HCT116 (cell line): ENCODE data around the gene TNFSF13B.
"Not testable (repeated sequence)": the region's sequence is repeated elsewhere in the genome, so short reads cannot be mapped to it uniquely, and the experiment has no call there.

Experiments used
- ZNF274 ChIP-seq: fragments of 200-500 bp; sonication (Bioruptor generic); IDR thresholded peaks from 2 replicates; pipeline ENCODE4 v1.6.1; 2014; ENCODE audit warnings: mild to moderate bottlenecking, low read depth, low read length, inconsistent platforms
- TF ChIP-seq, protein P1 (sequence below): IDR thresholded peaks from 2 replicates; pipeline ENCODE4 v1.6.1; 2012; ENCODE audit warnings: low read depth
- TF ChIP-seq, protein P2 (sequence below), 3 experiments: fragments of 200-600 bp in 1 of 3; sonication (generic) in 1 of 3; IDR thresholded peaks in 2 of 3; conservative IDR thresholded peaks in 1 of 3; 2 replicates each; pipeline ENCODE4 v1.5.1; 2012 to 2017; ENCODE audit warnings: low read depth in 2 of 3, low read length in 2 of 3, antibody characterized with exemption in 1 of 3, borderline replicate concordance in 1 of 3, control low read depth in 1 of 3, mild to moderate bottlenecking in 1 of 3, mixed read lengths in 1 of 3, mixed run types in 1 of 3, moderate library complexity in 1 of 3; ENCODE audit not compliant: insufficient read depth in 1 of 3

DNA sequence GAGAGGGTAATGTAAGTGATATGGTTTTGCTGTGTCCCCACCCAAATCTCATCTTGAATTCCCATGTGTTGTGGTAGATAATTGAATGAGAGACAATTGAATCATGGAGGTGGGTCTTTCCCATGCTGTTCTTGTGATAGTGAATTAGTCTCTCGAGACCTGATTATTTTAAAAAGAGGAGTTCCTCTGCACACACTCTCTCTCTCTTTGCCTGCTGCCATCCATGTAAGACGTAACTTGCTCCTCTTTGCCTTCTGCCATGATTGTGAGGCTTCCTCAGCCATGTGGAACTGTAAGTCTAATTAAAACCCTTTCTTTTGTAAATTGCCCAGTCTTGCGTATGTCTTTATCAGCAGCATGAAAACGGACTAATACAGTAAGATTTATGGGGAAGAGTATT is 42.1 kb downstream of the TNFSF13B start:
- TF ChIP-seq ZNF274: not testable (repeated sequence)
- TF ChIP-seq, protein P1, sequence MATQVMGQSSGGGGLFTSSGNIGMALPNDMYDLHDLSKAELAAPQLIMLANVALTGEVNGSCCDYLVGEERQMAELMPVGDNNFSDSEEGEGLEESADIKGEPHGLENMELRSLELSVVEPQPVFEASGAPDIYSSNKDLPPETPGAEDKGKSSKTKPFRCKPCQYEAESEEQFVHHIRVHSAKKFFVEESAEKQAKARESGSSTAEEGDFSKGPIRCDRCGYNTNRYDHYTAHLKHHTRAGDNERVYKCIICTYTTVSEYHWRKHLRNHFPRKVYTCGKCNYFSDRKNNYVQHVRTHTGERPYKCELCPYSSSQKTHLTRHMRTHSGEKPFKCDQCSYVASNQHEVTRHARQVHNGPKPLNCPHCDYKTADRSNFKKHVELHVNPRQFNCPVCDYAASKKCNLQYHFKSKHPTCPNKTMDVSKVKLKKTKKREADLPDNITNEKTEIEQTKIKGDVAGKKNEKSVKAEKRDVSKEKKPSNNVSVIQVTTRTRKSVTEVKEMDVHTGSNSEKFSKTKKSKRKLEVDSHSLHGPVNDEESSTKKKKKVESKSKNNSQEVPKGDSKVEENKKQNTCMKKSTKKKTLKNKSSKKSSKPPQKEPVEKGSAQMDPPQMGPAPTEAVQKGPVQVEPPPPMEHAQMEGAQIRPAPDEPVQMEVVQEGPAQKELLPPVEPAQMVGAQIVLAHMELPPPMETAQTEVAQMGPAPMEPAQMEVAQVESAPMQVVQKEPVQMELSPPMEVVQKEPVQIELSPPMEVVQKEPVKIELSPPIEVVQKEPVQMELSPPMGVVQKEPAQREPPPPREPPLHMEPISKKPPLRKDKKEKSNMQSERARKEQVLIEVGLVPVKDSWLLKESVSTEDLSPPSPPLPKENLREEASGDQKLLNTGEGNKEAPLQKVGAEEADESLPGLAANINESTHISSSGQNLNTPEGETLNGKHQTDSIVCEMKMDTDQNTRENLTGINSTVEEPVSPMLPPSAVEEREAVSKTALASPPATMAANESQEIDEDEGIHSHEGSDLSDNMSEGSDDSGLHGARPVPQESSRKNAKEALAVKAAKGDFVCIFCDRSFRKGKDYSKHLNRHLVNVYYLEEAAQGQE: not testable (repeated sequence)
- TF ChIP-seq, protein P2, sequence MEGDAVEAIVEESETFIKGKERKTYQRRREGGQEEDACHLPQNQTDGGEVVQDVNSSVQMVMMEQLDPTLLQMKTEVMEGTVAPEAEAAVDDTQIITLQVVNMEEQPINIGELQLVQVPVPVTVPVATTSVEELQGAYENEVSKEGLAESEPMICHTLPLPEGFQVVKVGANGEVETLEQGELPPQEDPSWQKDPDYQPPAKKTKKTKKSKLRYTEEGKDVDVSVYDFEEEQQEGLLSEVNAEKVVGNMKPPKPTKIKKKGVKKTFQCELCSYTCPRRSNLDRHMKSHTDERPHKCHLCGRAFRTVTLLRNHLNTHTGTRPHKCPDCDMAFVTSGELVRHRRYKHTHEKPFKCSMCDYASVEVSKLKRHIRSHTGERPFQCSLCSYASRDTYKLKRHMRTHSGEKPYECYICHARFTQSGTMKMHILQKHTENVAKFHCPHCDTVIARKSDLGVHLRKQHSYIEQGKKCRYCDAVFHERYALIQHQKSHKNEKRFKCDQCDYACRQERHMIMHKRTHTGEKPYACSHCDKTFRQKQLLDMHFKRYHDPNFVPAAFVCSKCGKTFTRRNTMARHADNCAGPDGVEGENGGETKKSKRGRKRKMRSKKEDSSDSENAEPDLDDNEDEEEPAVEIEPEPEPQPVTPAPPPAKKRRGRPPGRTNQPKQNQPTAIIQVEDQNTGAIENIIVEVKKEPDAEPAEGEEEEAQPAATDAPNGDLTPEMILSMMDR (IDR thresholded peaks at IDR 0.05 in 2 of 3, conservative IDR thresholded peaks at IDR 0.05 in 1 of 3; ENCODE audit: borderline replicate concordance in 1 of 3, insufficient read depth in 1 of 3, low read depth in 2 of 3, low read length in 2 of 3): not testable (repeated sequence)
